SIG-M5 treated with dmso at 0.1 percent for 504 hours (cell line): ENCODE measurements around the gene SEMA5B.

Experiments used
- DNase-seq: peaks from one replicate; lab custom pipeline; 2025; ENCODE audit not compliant: unreplicated experiment; lab: John Stamatoyannopoulos, UW

SEMA5B gene

DNA sequence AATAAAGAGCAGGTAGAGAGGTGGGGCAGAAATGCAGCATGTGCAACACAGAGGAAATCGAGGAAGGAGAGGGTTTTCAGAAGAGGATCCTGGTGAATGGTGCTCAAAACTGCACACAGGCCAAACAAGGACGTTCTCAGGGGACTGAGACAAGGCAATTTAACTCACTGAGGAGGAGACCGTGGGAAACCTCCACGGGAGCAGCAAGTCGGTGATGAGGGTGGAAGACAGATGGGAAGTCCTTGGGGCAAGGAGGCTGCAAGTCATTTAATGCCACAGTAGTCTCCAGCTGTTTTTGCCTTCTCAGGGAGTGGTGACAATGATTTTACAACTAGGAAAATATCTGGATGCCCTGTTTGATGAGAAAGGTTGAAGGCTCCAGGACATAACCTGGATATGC, 27.8 kb upstream of the SEMA5B start:
- no peak for DNase-seq

DNA sequence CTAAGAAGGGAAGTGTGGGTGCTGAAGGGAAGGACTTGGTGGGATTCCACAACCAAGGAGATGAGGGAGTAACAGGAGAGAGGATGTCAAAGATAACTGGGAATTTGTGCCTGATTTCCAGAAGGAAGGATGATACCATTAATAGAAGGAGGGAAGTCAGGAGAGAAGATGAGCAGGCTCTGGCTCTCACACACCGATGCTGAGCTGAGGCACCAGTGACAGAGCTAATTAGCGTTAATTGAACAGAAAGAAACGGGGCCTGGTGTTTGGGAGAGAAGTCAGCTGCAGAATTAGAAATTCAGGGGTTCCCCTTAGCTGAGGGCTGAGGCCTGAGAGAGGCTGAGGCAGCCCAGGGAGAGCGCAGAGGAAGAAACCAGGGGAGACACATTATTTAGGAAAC, 27.4 kb upstream of the SEMA5B start:
- DNase-seq = no peak

DNA sequence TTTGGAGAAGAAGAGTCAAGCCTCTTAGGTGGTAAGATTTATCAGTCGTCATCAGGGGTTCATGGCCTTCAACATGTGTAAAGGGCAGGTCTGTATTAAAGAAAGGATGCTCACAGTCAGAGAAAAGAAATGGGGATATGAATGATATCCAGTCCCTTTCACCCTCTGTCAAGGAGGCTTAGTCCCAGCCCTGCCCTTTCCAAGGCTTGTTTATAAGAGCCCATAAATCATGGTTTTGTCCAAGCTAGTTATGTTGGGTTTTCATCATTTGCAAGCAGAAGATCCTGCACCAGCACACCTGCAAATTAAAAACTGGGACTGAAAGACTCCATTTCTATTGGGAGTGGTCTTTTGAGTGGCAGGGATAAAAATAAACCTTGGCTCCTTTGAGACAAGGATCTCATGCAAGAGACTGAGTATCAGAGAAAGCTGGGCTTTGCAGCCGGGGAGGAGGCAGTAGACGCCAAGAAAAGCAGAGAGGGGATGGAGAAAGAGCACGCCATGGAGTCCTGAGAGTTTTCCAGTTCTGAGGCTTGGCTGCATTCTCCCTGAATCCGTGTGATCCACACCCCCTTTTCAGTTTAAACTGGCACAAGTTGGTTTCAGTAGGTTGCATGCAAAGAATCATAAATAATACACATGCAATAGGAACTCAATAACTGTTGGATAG, 26.7 kb upstream of the SEMA5B start:
- DNase-seq = no peak

DNA sequence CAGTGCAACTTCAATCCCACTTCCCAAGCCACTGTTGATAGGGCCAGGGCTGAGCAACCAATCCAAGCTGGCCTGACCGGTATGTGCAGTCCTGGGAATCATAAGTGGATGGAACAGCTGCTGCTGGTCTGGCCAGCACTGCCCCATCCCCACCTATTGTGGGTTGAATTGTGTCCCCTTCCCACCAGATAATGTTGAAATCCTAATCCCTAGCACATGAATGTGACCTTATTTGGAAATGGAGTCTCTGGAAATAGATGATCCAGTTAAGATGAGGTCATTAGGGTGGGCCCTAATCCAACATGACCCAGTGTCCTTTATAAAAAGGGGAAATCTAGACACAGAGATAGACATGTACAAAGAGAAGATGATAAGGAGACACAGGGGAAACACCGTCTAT, 25.5 kb upstream of the SEMA5B start:
- DNase-seq = no peak

DNA sequence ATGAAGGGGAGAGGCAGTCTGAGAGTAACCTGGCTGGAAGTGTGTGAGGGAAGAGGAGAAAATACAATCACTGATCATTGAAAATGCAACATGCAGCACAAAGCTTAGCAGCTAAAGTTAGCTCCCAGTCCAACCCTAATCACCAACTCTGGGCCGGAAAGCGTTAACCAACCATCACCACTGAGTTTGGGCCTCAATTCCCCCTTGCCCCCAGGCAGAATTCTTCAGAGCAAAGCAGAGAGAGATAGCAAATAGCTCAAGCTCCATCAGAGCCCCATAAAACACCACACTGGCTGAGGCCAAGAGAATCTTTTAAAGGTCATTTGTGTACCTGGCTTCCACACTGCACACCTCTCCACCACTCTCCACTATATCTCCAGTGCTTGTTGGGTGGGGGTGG, 23.1 kb upstream of the SEMA5B start:
- DNase-seq = no peak

DNA sequence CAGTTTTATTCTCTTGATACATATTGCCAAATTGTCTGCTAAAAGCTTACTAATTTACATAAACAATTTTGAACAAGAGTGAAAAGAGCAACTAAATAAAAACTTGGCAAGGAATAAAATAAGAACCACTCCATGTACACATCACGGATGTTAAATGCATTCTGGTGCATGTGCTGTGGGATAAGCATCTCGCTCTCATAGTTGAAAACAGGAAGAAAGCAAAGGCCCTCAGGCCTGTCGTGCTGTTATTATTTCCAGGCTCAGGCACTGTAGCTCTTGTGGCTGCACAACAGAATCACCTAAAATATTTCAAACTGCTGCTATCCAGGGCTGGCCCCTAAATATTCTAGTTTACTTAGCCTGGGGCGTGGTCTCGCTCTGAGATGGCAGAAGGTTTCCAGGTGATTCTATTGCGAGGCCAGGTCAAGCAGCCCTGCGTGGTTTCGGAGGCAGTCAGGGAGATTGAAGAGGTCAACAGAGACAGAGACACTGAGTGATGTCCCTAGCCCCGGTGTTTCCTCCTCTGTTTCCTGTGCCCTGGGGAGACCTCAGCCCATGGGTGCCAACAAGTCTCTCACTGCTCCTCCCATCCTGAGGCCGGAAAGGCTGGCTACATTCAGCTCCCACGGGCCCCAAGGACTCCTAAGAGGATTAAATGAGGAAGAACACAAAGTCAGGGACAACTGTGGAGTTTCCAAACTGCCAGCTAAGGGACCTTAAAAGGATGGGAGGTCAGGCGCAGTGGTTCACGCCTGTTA, 21.1 kb upstream of the SEMA5B start:
- DNase-seq = no peak

DNA sequence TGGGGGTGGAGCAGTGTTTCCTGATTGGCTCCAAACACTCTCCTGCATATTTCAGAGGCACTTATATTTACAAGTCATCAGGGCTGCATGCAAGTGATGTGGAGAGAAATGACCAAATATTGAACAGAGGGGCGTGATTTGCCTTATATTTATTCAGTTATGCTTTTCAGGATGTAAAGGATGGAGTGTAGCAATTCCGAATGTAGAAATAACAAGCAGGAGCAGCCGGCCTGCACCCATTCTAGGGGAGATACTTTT, 19.4 kb upstream of the SEMA5B start:
- DNase-seq = no peak

DNA sequence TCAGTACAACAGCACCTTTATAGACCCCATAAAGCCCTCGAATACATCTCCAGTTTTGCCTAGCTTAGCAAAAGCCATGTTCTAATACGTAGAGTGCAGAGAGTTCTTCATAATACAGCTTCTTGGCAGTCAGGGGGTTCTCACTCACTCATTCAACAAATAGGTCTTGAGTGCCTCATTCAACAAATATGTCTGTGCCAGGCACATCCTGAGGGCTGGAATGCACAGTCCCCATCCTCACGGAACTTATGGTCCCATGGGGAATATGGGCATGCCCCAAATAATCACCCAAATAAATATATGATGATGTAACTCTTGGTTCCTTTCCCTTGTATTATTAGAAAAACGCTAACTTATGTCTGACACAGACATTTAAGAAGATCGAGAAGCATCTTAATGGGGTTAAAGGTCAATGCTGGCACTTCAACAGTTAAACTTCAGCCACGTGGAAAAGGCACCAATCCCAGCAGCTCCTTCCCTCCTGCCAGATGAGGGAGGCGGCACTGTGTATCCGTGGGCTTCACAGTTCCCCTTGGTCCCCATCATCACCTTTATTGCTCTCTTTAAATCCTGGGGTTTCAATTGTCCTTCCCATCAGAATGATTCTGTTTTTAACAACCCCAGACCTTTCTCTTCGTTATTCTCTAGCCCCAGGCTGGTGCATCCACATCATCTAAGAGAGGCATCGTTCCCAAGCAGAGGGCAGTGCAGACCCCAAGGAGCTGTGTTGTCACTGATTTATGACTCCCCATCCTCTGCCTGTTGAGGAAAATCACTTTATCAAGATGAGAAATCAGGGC, 18.9 kb upstream of the SEMA5B start:
- no peak for DNase-seq

DNA sequence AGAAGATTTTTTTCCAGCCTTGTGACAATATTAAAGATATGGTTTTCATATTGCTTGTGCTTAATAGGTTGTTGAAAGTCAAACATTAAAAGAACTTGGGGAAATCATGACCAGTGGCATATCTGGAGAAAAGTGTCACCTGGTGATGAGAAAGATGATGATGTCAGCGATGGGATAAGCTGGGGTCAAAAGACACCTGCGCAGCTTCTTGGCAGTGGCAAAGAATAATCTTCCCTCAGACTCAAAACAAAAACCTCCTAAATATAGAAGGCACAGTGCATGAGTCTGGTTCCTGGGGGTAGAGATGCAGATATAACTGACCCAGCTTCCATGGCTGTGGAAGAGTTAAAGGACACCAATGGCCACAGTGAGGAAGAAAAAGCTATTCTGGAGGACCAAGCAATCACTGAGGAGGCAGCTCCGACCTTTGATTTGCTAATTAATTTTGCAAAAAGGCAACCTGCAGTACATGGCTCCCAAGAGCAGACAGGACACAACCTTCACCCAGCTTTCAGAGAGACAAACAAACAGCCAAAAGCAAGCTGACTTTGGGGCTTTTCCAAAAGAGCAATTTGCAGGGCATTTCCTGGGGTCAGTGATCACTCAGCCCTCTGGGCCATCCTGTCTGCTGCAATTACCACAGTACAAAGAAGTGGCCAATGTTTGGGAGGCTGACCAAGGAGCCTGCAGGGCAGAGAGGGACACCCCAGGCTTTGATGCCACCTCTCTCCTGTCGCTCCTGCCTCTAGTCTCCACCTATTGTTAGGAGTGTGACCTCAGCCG, 17.6 kb upstream of the SEMA5B start:
- DNase-seq = no peak

DNA sequence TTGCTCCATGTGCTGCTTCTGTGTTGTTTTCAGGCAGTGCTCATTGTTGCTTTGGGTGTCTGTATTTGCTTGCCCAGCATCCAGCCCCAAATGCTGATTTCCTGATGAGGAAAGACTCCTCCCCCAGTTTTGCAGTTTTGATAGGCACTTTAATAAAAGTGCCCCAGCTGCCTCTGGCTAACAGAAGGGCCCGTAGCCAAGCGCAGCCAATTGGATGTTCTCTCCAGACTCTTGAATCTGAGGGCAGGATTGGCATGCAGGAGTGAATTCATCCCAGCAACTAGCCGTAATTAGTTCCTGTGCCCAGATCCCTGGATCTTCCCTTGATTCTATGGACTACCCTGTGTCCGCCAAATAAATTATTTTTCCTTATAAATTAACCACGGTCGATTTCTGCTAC, 14.8 kb upstream of the SEMA5B start:
- DNase-seq = no peak

DNA sequence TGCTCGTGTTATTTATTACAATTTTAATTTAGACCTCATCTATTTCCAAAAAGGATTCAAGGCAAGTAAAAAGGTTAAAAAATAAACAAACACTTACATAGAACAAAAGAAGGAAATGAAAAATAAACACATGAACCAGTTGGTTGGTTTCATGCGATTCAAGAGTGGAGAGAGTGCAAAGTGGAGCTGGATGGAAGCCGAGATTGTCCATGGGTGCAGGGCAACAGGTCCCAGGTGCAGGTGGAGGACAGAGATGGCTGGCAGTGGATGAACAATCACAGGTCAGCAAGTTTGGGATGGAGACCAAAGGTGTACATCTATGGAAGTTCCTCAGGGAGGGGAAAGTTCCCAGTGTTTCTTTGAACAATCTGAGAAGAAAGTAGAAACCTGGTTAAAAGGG, 11.6 kb upstream of the SEMA5B start:
- DNase-seq = no peak

DNA sequence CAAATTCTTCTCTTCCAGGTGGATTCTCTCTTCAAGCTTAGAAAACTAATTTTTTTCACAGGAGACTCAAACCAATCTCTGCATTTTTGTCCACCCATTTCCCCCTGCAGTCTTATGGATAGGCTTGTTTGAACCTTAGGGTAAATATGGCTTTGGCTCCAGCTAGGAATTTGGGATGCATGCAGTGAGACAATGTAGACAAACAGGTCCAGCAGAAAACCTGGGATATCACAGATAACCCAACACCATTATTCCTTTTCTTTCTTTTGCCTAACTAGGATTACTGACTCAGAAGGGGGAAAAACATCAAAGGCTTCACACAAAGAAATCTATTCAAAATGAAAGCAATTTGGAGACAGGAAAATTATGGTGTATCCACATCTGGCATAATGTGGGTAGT, 11.2 kb upstream of the SEMA5B start:
- no peak for DNase-seq

DNA sequence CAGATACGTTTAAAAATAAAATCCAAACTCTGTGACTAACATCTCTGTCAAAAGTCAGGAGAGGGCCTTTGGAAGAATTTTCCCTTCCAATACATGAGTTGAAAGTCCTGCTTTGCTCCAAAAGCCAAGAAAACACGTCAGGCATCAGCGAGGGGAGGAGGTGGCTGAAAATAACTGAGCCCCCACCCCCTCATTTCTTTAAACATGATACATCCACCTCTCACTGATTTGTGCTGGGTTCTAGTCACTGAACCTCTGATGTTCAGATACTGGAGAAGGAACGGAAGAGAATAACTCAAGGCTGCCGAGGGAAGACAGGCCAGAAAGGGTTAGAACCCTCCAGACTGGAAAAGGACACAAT, 9.4 kb upstream of the SEMA5B start:
- DNase-seq = no peak

DNA sequence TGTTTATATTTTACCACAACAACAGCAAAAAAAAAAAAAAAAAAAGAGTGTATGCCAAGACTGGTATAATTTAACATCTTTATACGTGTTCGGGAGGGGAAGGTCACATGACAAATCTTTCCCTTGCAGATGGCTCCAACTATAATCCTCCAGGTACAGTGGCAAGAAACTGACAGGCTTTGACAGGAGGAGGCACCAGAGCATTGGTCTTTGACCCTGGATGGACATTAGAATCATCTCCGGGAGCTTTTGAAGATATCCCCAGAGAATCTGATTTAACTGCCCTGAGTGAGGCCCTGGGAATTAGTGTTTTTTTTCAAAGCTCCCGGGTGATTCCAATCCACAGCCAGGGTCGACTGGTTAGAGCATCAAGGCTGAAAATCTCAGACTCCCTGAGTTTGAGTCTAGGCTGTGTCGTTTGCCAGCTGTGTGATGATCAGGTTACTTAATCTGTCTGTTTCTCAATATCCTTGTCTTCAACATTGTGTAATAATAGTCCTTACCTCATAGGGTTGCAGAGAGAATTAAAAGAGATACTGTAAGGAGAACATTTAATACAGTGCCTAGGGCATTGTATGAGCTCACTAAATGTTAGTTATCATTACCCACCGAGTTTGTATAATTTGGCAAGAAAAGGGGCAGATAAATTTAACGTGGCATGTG, 8.9 kb upstream of the SEMA5B start:
- peak; percentile 89 for DNase-seq

DNA sequence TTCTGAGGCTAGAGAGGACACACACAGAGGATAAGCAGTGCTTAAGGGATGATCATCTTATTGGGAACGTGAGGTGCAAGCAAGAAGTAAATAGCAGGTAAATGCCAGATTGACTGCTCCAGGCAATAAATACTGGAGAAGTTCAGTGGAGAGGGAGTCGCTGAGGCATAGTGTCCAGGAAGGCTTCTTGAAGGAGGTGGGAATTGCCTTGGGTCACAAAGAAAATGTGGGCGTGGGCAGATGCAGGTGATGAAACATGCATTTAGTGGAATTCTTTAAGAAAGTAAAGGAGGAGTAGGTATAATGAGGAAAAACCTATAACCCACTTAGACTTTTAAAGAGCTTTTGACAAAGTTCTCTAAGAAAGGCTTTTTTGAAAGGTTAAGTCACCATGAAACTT, 7.4 kb upstream of the SEMA5B start:
- no peak for DNase-seq

DNA sequence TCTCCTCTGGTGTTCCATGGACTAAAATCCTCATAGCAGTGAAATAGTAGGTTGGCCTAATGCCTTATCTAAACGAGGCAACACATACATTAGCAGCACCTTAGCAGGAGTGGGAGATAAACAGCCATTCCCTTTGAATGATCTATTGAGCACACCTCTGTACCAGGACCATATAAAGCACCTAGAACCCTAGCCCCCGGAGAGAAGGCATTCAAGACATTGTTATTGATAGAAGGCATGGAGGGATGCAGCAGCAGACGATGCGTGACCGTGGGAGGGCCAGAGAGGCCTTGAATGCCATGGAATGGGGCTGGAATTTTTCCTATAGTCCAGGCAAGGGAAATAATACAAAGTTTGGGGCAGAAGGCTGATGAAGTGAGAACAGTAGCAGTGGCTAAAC, 6.6 kb upstream of the SEMA5B start:
- DNase-seq = no peak

DNA sequence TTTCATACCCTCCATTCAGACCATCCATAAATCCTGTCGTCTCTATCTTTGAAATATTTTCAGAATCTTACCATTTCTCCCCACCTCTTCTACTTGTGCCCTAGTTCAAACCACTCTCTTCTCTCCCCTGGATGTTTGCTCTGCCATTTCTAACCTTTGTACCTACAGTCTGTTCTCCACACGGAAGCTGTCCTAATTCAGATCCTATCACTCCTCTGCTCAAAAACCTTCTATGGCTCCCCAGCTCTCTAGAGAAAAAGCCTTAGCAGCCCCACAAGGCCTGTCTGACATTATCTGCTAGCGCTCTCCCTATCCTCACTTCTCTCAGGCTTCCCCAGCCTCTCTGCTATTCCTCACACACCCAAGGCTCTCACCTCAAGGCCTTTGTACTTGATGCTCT, 4.5 kb upstream of the SEMA5B start:
- DNase-seq = no peak

DNA sequence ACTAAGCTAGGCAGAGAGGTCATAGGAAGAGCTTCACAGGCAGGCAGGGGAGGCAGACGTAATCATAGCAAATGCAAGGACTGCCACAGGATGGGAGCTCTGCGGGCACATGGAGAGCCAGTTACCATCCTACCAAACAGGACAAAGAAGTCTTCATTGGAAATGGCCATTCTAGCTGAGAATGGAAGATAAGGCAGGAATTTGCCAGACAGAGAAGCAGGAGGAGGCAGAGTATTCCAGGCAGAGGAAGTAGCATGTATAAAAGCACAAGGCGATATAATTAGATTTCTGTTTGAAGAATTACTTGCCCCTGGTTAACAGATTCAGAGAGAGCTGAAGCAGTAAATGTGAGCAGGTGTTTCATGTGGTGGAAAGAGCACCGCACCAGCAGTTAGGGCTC, 3.5 kb upstream of the SEMA5B start:
- DNase-seq = no peak

DNA sequence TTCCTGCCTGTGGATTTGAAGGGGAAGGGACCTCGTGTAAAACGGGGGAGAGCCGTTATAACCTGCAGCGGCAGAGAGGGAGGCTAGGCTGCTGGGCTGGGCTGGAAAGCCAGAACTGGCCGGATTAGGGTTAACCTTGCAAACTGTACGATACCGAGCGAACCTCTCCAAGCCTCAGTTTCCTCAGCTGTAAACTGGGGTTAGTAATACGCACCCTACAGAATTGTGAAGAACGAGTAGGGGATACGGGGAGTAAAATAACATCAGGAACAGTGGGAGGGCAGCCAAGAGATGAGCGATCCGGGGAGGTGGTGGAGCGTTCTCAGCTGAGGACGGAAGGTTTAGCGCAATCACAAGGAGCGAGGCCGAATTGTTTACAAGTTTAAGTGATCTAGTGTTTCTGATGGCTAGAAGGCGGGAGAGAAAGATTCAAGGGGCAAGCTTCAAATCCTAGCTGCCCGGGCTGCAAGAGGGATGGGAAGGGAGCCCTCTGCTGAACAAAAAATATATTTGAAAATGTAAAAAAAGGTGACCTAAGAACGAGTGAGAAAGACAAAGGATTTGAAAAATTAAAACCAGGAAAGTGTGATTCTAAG, 768 bp upstream of the SEMA5B start:
- DNase-seq = peak; percentile 77

DNA sequence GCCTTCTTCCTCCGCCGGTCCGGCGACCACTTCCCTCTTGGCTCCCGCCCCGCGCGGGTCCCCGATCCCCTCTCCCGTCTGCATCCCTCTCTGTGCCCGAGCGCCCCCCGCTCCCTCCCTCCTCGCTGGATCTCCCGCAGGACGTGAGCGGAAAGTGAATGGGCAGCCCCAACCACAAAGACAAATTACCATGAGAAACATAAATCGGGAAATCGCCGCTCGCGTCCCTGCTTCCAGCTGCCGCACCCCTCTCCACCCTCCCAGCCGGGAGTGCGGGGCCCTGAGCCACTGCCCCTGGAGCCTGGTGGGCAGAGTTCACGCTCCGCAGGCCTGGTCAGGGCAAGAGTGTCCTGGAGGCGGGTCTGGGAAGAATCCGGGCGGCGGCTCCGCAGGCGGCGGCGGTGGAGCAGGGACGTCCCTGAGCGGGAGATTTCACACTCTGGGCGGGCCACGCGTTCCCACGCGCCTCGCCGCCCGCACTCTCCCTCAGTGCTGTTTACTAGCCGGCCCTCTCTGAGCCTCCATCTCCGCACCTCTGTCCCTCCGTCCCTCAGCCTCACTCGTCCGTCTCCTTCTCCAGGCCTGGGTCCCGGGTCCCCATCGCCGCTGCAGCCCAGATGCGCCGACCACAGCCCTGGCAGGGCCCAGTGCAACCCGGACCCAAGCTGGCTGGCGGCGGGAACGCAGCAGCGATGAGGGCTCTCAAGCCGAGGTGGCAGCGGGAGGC, 835 bp downstream of the SEMA5B start:
- DNase-seq = no peak
